Cardiac muscle cell (in vitro differentiated cells and primary cell): Measurements from ENCODE around the gene CYP51A1. TPM values are rescaled to one million over a fixed set of nuclear protein-coding genes. Genes with fewer than 3 reads are reported as not detected.
"Not testable (repeated sequence)": the region's sequence is repeated elsewhere in the genome, so short reads cannot be mapped to it uniquely, and the experiment has no call there.

ENCODE experiments used
- DNase-seq, 2 donors: peaks; one replicate each; pipeline versions ENCODE4 v3.0.0 to v3.0.0-alpha.2; 2010 to 2017; ENCODE audit warnings: low read depth in 1 of 2, low spot score in 1 of 2
- H3K27ac ChIP-seq: fragments of 200-600 bp; sonication (generic); 2 replicates; pipeline ENCODE4 v1.5.1; 2016
- H3K27me3 ChIP-seq: fragments of 200-600 bp; sonication (generic); 2 replicates; pipeline ENCODE4 v1.6.0; 2016; ENCODE audit warnings: control low read depth
- H3K36me3 ChIP-seq: fragments of 200-600 bp; sonication (generic); 2 replicates; pipeline ENCODE4 v1.5.1; 2016; ENCODE audit warnings: control low read depth
- H3K4me1 ChIP-seq: fragments of 200-600 bp; sonication (generic); 2 replicates; pipeline ENCODE4 v1.8.1; 2017; ENCODE audit warnings: low read depth, mild to moderate bottlenecking, mixed run types
- H3K4me3 ChIP-seq: fragments of 200-600 bp; sonication (generic); 2 replicates; pipeline ENCODE4 v1.5.1; 2016; ENCODE audit warnings: mild to moderate bottlenecking
- H3K9me3 ChIP-seq: fragments of 200-600 bp; sonication (generic); 2 replicates; pipeline ENCODE4 v1.5.1; 2017; ENCODE audit warnings: low read depth, mild to moderate bottlenecking, control low read depth
- CTCF ChIP-seq: IDR thresholded peaks from 2 replicates; pipeline ENCODE4 v1.5.1; 2012; ENCODE audit warnings: low read depth, mild to moderate bottlenecking, low read length
- polyA plus RNA-seq: library from polyadenylated mRNA; unstranded; fragments of >200 nt; fragmentation: Nextera tagmentation; extraction: Ambion mirVana; gene quantifications from 2 replicates; pipeline ENCODE4 v1.2.1, GENCODE V29; 2016
- total RNA-seq: library from RNA; depleted of rRNA; stranded (reverse); fragments of >200 nt; gene quantifications from 2 replicates; pipeline ENCODE4 v1.2.3, GENCODE V29; 2016

The CYP51A1 gene
- 41.0 and 94.4 TPM in 2 replicates for total RNA-seq
- 70.0 and 116 TPM in 2 replicates for polyA plus RNA-seq

- peak; percentile 91 to 95 for DNase-seq
- Histone ChIP-seq H3K4me1 (peaks cover 16% of the 10 kb centered on the region), H3K27me3 (no peaks in the 10 kb centered on the region), H3K36me3 (peaks cover 11% of the 10 kb centered on the region), H3K4me3 (peak within 1 kb of the TSS; percentile 66), H3K9me3 (no peaks in the 10 kb centered on the region), H3K27ac (peak within 1 kb of the TSS; percentile 98)
- no peak for TF ChIP-seq CTCF
Measured at GRCh38 chr7:92134271-92135051, at the start of gene CYP51A1. Gene CYP51A1 (minus strand): TSS chr7:92134477. CDS start chr7:92134364, 113 bp downstream.

GRCh38 chr7:92178928-92179924 lies 44.9 kb upstream of the CYP51A1 start, which contains the start of gene LRRD1:
Gene LRRD1 (minus strand): TSS chr7:92179142. CDS start chr7:92165202, 13,940 bp downstream.
- Histone ChIP-seq H3K9me3 (no peaks in the 10 kb centered on the region), H3K27ac (no peak within 1 kb of the TSS), H3K27me3 (no peaks in the 10 kb centered on the region), H3K4me3 (no peak within 1 kb of the TSS), H3K4me1 (no peaks in the 10 kb centered on the region), H3K36me3 (no peaks in the 10 kb centered on the region)
- TF ChIP-seq CTCF: peak; percentile 97
- DNase-seq: peak; percentile 80 to 93

- peak in 1 of 2 donors; percentile 24 for DNase-seq
- H3K4me3 ChIP-seq: no peak overlapping the region
- H3K27ac ChIP-seq: no peak overlapping the region
- TF ChIP-seq CTCF: no peak
- H3K36me3 ChIP-seq: no peaks in the 10 kb centered on the region
- H3K27me3 ChIP-seq: no peaks in the 10 kb centered on the region
- H3K4me1 ChIP-seq: no peaks in the 10 kb centered on the region
- H3K9me3 ChIP-seq: no peaks in the 10 kb centered on the region
Measured at GRCh38 chr7:92177362-92177761, 43.1 kb upstream of the CYP51A1 start.

GRCh38 chr7:92169529-92169928 lies 35.3 kb upstream of the CYP51A1 start:
- H3K9me3 ChIP-seq, DNase-seq, H3K4me1 ChIP-seq, H3K27me3 ChIP-seq, H3K4me3 ChIP-seq, H3K36me3 ChIP-seq, H3K27ac ChIP-seq: not testable (repeated sequence)

- Histone ChIP-seq H3K4me3 (no peak overlapping the region), H3K9me3 (no peaks in the 10 kb centered on the region), H3K27me3 (no peaks in the 10 kb centered on the region), H3K36me3 (no peaks in the 10 kb centered on the region), H3K4me1 (no peaks in the 10 kb centered on the region), H3K27ac (no peak overlapping the region)
- DNase-seq: peak in 1 of 2 donors; percentile 2
- TF ChIP-seq CTCF: no peak
Measured at GRCh38 chr7:92161271-92161670, 27.0 kb upstream of the CYP51A1 start.
